Liver (tissue), 3 donors: Measurements from ENCODE around the gene PPM1A.

Experiments used
- ATF3 ChIP-seq: IDR thresholded peaks from 2 replicates; pipeline ENCODE4 v1.6.1; 2016; ENCODE audit warnings: antibody characterized with exemption
- CTCF ChIP-seq: fragments of 150-350 bp; IDR thresholded peaks from 2 replicates; pipeline ENCODE4 v1.5.1; 2017; ENCODE audit warnings: improper control_type of control experiment, low read depth, low read length; ENCODE audit not compliant: missing input control
- donor health status: healthy.
- donor health status: healthy.

- TF ChIP-seq CTCF = no peak
- no peak for TF ChIP-seq ATF3
Measured at GRCh38 chr14:60214415-60215126, 34.5 kb upstream of the PPM1A start.
